ENCODE results near the gene CAMTA1. TPM values are rescaled to one million over a fixed set of nuclear protein-coding genes. Genes with fewer than 3 reads are reported as not detected.

Gene CAMTA1
- total RNA-seq, 1 donor from 2014 or later, result 77.6 TPM

- FAIRE-seq (no peak), DNase-seq (ENCODE audit: low read depth) (no peak)
- TF ChIP-seq EZH2 (IDR thresholded peaks at IDR 0.05; ENCODE audit: insufficient read depth, low read length) (no peak), CTCF (IDR thresholded peaks at IDR 0.05; ENCODE audit: insufficient read depth, low read depth, low read length) (no peak)
- H3K79me2 ChIP-seq (ENCODE audit: insufficient read depth, low read length), result no peaks in the 10 kb centered on the region
- H3K27ac ChIP-seq (ENCODE audit: low read depth, low read length), result no peak overlapping the region
- H3K4me1 Mint-ChIP-seq (ENCODE audit: low read depth, unreplicated experiment), result no peaks in the 10 kb centered on the region
- H3K36me3 ChIP-seq (ENCODE audit: insufficient read depth, low read length), result no peaks in the 10 kb centered on the region
- no peak overlapping the region for H3K4me3 ChIP-seq (ENCODE audit: insufficient read depth, low read depth, low read length)
- H3K27me3 ChIP-seq (ENCODE audit: insufficient read depth, low read length), result no peaks in the 10 kb centered on the region
- no peak overlapping the region for H3K9ac ChIP-seq (ENCODE audit: low read length)
- peaks cover 4% of the 10 kb centered on the region for H3K27me3 Mint-ChIP-seq (ENCODE audit: low read depth, unreplicated experiment)
- no peak overlapping the region for H2AFZ ChIP-seq (ENCODE audit: low read depth, low read length)
- H3K4me2 ChIP-seq (ENCODE audit: low read length), result no peak overlapping the region
- no peaks in the 10 kb centered on the region for H3K36me3 Mint-ChIP-seq (ENCODE audit: low read depth, unreplicated experiment)
- H4K20me1 ChIP-seq (ENCODE audit: insufficient read depth, low read length), result no peaks in the 10 kb centered on the region
- H3K9me3 ChIP-seq (ENCODE audit: insufficient read depth, low read depth, low read length), result no peaks in the 10 kb centered on the region
- no peaks in the 10 kb centered on the region for H3K9me3 Mint-ChIP-seq (ENCODE audit: unreplicated experiment)
- peaks cover 4% of the 10 kb centered on the region for H3K4me1 ChIP-seq (ENCODE audit: insufficient read depth, low read length)
- H3K4me3 Mint-ChIP-seq (ENCODE audit: unreplicated experiment), result no peak overlapping the region
- no peak overlapping the region for H3K27ac Mint-ChIP-seq (ENCODE audit: unreplicated experiment)
Measured at GRCh38 chr1:7371926-7372325, 586.7 kb downstream of the CAMTA1 start.

- Mint-ChIP-seq H3K27me3 (ENCODE audit: low read depth, unreplicated experiment) (peaks cover 4% of the 10 kb centered on the region), H3K4me3 (ENCODE audit: unreplicated experiment) (no peak overlapping the region), H3K27ac (ENCODE audit: unreplicated experiment) (no peak overlapping the region), H3K9me3 (ENCODE audit: unreplicated experiment) (no peaks in the 10 kb centered on the region), H3K4me1 (ENCODE audit: low read depth, unreplicated experiment) (no peaks in the 10 kb centered on the region), H3K36me3 (ENCODE audit: low read depth, unreplicated experiment) (no peaks in the 10 kb centered on the region)
- no peaks in the 10 kb centered on the region for H3K27me3 ChIP-seq (ENCODE audit: insufficient read depth, low read length)
- H3K79me2 ChIP-seq (ENCODE audit: insufficient read depth, low read length), result no peaks in the 10 kb centered on the region
- no peaks in the 10 kb centered on the region for H4K20me1 ChIP-seq (ENCODE audit: insufficient read depth, low read length)
- no peaks in the 10 kb centered on the region for H3K36me3 ChIP-seq (ENCODE audit: insufficient read depth, low read length)
- H3K9ac ChIP-seq (ENCODE audit: low read length), result no peak overlapping the region
- H3K4me2 ChIP-seq (ENCODE audit: low read length), result no peak overlapping the region
- FAIRE-seq, result no peak
- DNase-seq (ENCODE audit: low read depth), result no peak
- no peak overlapping the region for H3K4me3 ChIP-seq (ENCODE audit: insufficient read depth, low read depth, low read length)
- no peak overlapping the region for H3K27ac ChIP-seq (ENCODE audit: low read depth, low read length)
- H3K4me1 ChIP-seq (ENCODE audit: insufficient read depth, low read length), result peaks cover 4% of the 10 kb centered on the region
- H3K9me3 ChIP-seq (ENCODE audit: insufficient read depth, low read depth, low read length), result no peaks in the 10 kb centered on the region
- TF ChIP-seq CTCF (IDR thresholded peaks at IDR 0.05; ENCODE audit: insufficient read depth, low read depth, low read length) (no peak), EZH2 (IDR thresholded peaks at IDR 0.05; ENCODE audit: insufficient read depth, low read length) (no peak)
- H2AFZ ChIP-seq (ENCODE audit: low read depth, low read length), result no peak overlapping the region
Measured at GRCh38 chr1:7372477-7373120, 587.3 kb downstream of the CAMTA1 start.

- Histone ChIP-seq H3K9me3 (ENCODE audit: insufficient read depth, low read depth, low read length) (no peaks in the 10 kb centered on the region), H2AFZ (ENCODE audit: low read depth, low read length) (no peak overlapping the region), H3K27me3 (ENCODE audit: insufficient read depth, low read length) (no peaks in the 10 kb centered on the region), H3K4me1 (ENCODE audit: insufficient read depth, low read length) (peaks cover 4% of the 10 kb centered on the region), H3K4me2 (ENCODE audit: low read length) (no peak overlapping the region), H3K36me3 (ENCODE audit: insufficient read depth, low read length) (no peaks in the 10 kb centered on the region), H4K20me1 (ENCODE audit: insufficient read depth, low read length) (no peaks in the 10 kb centered on the region), H3K9ac (ENCODE audit: low read length) (no peak overlapping the region), H3K27ac (ENCODE audit: low read depth, low read length) (no peak overlapping the region), H3K4me3 (ENCODE audit: insufficient read depth, low read depth, low read length) (no peak overlapping the region), H3K79me2 (ENCODE audit: insufficient read depth, low read length) (no peaks in the 10 kb centered on the region)
- H3K4me1 Mint-ChIP-seq (ENCODE audit: low read depth, unreplicated experiment), result no peaks in the 10 kb centered on the region
- FAIRE-seq (no peak), DNase-seq (ENCODE audit: low read depth) (no peak)
- no peak overlapping the region for H3K27ac Mint-ChIP-seq (ENCODE audit: unreplicated experiment)
- no peaks in the 10 kb centered on the region for H3K9me3 Mint-ChIP-seq (ENCODE audit: unreplicated experiment)
- H3K27me3 Mint-ChIP-seq (ENCODE audit: low read depth, unreplicated experiment), result peaks cover 4% of the 10 kb centered on the region
- H3K36me3 Mint-ChIP-seq (ENCODE audit: low read depth, unreplicated experiment), result no peaks in the 10 kb centered on the region
- no peak overlapping the region for H3K4me3 Mint-ChIP-seq (ENCODE audit: unreplicated experiment)
- TF ChIP-seq EZH2 (IDR thresholded peaks at IDR 0.05; ENCODE audit: insufficient read depth, low read length) (no peak), CTCF (IDR thresholded peaks at IDR 0.05; ENCODE audit: insufficient read depth, low read depth, low read length) (no peak)
Measured at GRCh38 chr1:7373251-7373650, 588.0 kb downstream of the CAMTA1 start.

Measured in astrocyte (in vitro differentiated cells and primary cell).